Spinal cord (tissue), 10 donors: ENCODE measurements around the gene TSC2. TPM values are rescaled to one million over a fixed set of nuclear protein-coding genes. Genes with fewer than 3 reads are reported as not detected.

ENCODE experiments used
- DNase-seq, 6 donors: peaks; one replicate each; pipeline versions ENCODE4 v3.0.0 to v3.0.0-alpha.2; 2013 to 2015; ENCODE audit warnings: low spot score in 6 of 6, low read depth in 4 of 6
- H3K27ac ChIP-seq: one replicate; pipeline ENCODE4 v1.5.1; 2013; ENCODE audit warnings: low read depth, low read length, control low read depth
- H3K27me3 ChIP-seq: one replicate; pipeline ENCODE4 v1.6.1; 2013; ENCODE audit warnings: low read length; ENCODE audit not compliant: control insufficient read depth, insufficient read depth
- H3K36me3 ChIP-seq: one replicate; pipeline ENCODE4 v1.6.1; 2013; ENCODE audit warnings: low read length; ENCODE audit not compliant: control insufficient read depth, insufficient read depth
- H3K4me1 ChIP-seq: one replicate; pipeline ENCODE4 v1.6.1; 2013; ENCODE audit warnings: low read length; ENCODE audit not compliant: control insufficient read depth, insufficient read depth
- H3K4me3 ChIP-seq: one replicate; pipeline ENCODE4 v1.5.1; 2013; ENCODE audit warnings: low read depth, low read length, control low read depth
- H3K9me3 ChIP-seq: one replicate; pipeline ENCODE4 v1.6.1; 2013; ENCODE audit warnings: low read length; ENCODE audit not compliant: control insufficient read depth, insufficient read depth
- WGBS: methylation state at CpG from one replicate; pipeline ENCODE4 v1.1.5; 2013; ENCODE audit warnings: missing lambda C conversion rate; ENCODE audit not compliant: insufficient coverage; 5-methylcytosine and 5-hydroxymethylcytosine counted together
- long read RNA-seq, 4 donors: transcript quantifications; one replicate each; lab custom pipeline, GENCODE V29; 2026
- polyA plus RNA-seq, 2 donors: library from polyadenylated mRNA; unstranded; fragments of 120-200 nt; gene quantifications; one replicate each; pipeline ENCODE4 v1.2.1, GENCODE V29; 2013; ENCODE audit not compliant: insufficient read length in 2 of 2
- total RNA-seq, 2 donors: library from RNA; depleted of rRNA in 1 of 2; stranded (reverse); fragments of 120-200 nt in 1 of 2; fragments of >200 nt in 1 of 2; gene quantifications; one replicate each; pipeline versions ENCODE4 v1.2.3 to v1.2.4, GENCODE V29; 2013 to 2014
- donor health status: healthy.

The TSC2 gene
- total RNA-seq (10 to 100 TPM; 39.6 to 65.8 TPM), polyA plus RNA-seq (100 to 1,000 TPM; 168 to 231 TPM)
- long read RNA-seq, donor 1, full-length matches to known transcripts, result 10 of 10 reads
- long read RNA-seq, donor 1, partial matches to known transcripts, result 0 of 10 reads
- long read RNA-seq, donor 1, other reads (novel, unspliced or antisense), result 0 of 10 reads
- long read RNA-seq, donor 2, full-length matches to known transcripts, result 5 of 5 reads
- long read RNA-seq, donor 2, partial matches to known transcripts, result 0 of 5 reads
- long read RNA-seq, donor 2, other reads (novel, unspliced or antisense), result 0 of 5 reads
- long read RNA-seq, donor 3, partial matches to known transcripts, result 0 of 6 reads
- long read RNA-seq, donor 3, other reads (novel, unspliced or antisense), result 0 of 6 reads
- long read RNA-seq, donor 4, transcript TSC2-226 (10 exons, 3,388 nt), result major isoform, 5 of 14 reads
- long read RNA-seq, donor 4, partial matches to known transcripts, result 5 of 14 reads
- long read RNA-seq, donor 4, other reads (novel, unspliced or antisense), result 0 of 14 reads

DNA sequence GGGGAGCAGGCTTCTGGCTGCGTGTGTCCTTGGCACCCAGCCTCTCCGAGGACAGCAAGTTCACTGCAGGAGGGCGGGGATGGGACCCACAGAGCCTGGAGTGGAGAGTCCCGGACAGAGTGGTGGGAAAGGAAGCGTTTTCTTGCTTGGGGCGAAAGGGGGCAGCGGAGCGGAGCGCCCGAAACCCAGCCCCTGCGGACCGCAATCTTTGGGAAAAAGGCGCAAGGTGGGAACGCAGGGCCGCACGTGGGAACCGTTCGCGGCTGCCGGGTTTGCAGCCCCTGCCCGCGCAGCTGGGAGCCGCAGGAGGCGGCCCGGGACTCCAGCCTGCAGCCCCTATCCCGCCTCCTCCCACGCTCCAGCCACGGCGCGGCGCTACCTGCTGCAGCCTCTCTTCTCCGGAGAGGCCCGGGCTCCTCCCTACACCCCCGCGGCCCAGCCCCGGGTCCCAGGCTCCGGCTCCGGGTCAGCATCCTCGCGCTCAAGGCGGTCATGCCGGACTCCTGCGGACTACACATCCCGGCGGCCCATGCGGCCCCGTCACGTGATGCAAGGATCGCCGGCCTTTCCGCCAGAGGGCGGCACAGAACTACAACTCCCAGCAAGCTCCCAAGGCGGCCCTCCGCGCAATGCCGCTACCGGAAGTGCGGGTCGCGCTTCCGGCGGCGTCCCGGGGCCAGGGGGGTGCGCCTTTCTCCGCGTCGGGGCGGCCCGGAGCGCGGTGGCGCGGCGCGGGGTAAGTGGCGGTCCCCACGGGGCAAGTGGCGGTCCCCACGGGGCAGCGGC, at the start of gene TSC2, which contains the start of gene NTHL1:
Gene TSC2, plus strand, starts transcription at position 656 of the 786 bp plus-strand sequence. CDS start 631 bp downstream, outside the sequence.
Gene NTHL1, minus strand, starts transcription at position 505 of the 786 bp plus-strand sequence. Its CDS starts 11 bp downstream, at position 494.
- Histone ChIP-seq H3K27ac (peak within 1 kb of the TSS; percentile 4), H3K36me3 (peaks cover 61% of the 10 kb centered on the region), H3K4me3 (peak within 1 kb of the TSS; percentile 75), H3K4me1 (peaks cover 39% of the 10 kb centered on the region), H3K9me3 (no peaks in the 10 kb centered on the region), H3K27me3 (no peaks in the 10 kb centered on the region)
- WGBS, result under 1% methylated on average over 80 of the region's 81 CpGs
- DNase-seq, result peak; percentile 88 to 98 (median 92)

- no peaks in the 10 kb centered on the region for H3K9me3 ChIP-seq
- no peaks in the 10 kb centered on the region for H3K27me3 ChIP-seq
- H3K36me3 ChIP-seq, result peaks cover 85% of the 10 kb centered on the region
- 93% methylated on average over 26 of the region's 27 CpGs for WGBS
- no peak overlapping the region for H3K4me3 ChIP-seq
- H3K4me1 ChIP-seq, result peaks cover 6% of the 10 kb centered on the region
- H3K27ac ChIP-seq, result no peak overlapping the region
- no peak for DNase-seq
Measured at GRCh38 chr16:1998360-1998835, 49.4 kb upstream of the TSC2 start.

DNA sequence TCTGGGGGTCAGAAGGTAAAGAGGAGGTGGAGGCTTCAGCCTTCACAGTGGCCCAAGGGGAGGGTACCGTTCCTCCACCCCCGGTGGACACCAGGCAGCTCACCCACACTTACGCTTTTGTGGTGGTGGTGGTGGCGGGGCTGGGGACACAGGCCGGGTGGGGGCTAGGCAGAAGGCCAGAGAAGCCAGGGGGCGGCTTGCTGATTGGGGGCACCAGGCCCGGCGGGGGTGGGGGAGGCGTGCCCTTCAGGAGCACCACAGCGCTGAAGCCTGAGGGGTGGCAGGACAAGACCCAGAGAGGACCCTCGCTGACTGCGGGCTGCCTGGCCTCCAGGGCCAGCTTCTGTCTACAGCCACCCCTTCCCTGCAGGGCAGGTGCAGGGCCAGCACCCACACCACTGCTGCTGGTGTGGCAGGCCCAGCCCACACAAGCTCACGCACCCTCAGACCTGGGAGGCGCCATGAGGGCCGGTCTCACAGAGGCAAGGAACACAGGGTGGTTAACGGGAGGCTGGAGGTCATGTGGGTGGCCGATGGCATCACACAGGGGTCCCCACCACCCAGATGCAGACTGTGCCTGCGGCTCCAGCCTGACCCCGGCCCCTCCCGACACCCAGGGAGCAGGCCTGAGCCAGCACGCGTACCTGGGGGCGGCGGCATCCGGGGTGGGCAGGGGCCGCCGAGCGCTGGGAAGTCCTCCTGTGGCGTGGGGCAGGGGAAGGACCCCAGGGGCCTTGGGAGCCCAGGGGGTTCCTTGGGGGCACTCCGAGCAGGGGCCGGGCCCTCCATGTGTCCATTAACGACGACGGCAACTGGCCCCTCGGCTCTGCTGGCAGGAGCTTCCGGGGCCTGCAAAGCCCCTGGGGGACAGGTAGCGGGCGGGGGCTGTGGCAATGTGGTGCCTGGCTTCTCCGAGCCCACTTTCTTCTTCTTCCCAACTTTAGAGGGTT, 48.7 kb upstream of the TSC2 start:
- Histone ChIP-seq H3K36me3 (peaks cover 87% of the 10 kb centered on the region), H3K27me3 (no peaks in the 10 kb centered on the region), H3K9me3 (no peaks in the 10 kb centered on the region), H3K27ac (no peak overlapping the region), H3K4me3 (no peak overlapping the region), H3K4me1 (peaks cover 13% of the 10 kb centered on the region)
- no peak for DNase-seq
- 93% methylated on average over 34 of the region's 39 CpGs for WGBS

GRCh38 chr16:1999866-2000514, 47.8 kb upstream of the TSC2 start:
- Histone ChIP-seq H3K9me3 (no peaks in the 10 kb centered on the region), H3K4me1 (peaks cover 21% of the 10 kb centered on the region), H3K4me3 (no peak overlapping the region), H3K27me3 (no peaks in the 10 kb centered on the region), H3K36me3 (peaks cover 94% of the 10 kb centered on the region), H3K27ac (no peak overlapping the region)
- no peak for DNase-seq
- WGBS, result 92% methylated on average over 24 of the region's 28 CpGs

GRCh38 chr16:2001035-2001434, 46.8 kb upstream of the TSC2 start:
- no peak overlapping the region for H3K27ac ChIP-seq
- H3K9me3 ChIP-seq, result no peaks in the 10 kb centered on the region
- peaks cover 99% of the 10 kb centered on the region for H3K36me3 ChIP-seq
- no peak overlapping the region for H3K4me3 ChIP-seq
- no peaks in the 10 kb centered on the region for H3K27me3 ChIP-seq
- 93% methylated on average over 11 of the region's 19 CpGs for WGBS
- H3K4me1 ChIP-seq, result peaks cover 32% of the 10 kb centered on the region
- DNase-seq, result no peak

- Histone ChIP-seq H3K27me3 (no peaks in the 10 kb centered on the region), H3K4me3 (no peak overlapping the region), H3K4me1 (peaks cover 37% of the 10 kb centered on the region), H3K9me3 (no peaks in the 10 kb centered on the region), H3K27ac (no peak overlapping the region), H3K36me3 (peaks cover 99% of the 10 kb centered on the region)
- WGBS, result 95% methylated on average over 53 of the region's 53 CpGs
- no peak for DNase-seq
Measured at GRCh38 chr16:2001456-2002355, 46.1 kb upstream of the TSC2 start.

DNA sequence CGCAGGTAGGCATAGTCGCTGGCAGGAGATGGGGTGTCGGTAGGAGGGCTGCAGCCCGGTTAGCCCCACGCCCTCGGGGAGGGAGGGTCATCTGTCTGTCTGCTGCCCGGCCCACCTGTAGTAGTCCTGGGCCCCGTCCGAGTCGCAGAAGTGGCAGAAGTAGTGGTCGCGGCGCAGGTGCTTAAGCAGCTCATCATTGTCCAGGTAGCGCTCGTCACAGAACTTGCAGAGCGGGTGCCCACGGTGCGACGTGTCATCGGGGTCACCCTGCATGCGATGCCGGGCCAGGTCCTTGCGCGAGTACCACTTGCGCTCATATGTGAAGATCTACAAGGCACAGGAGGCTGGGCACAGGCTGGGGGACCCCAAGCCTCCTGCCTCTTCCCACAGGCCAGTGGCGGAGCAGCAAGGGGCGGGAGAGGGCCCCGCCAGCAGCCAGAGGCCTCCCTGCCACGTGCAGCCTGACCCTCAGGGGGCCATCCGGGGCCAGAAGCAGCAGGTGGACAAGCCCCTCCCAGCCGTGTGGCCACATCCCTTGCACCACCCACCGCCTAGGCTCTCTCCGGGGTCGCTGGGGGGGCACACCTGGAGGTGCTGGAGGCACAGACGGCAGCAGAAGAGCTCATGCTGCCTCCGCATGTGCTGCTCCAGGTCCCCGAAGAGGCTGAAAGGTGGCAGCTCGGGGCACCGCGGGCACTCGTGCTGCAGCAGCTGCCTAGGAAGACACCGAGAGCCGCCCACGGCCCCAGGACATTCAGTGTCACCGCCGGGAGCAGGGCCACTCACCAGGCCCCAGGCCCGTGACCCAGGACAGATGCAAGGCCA, 45.2 kb upstream of the TSC2 start:
- no peaks in the 10 kb centered on the region for H3K27me3 ChIP-seq
- peaks cover 100% of the 10 kb centered on the region for H3K36me3 ChIP-seq
- H3K4me1 ChIP-seq, result peaks cover 46% of the 10 kb centered on the region
- DNase-seq, result no peak
- no peak overlapping the region for H3K27ac ChIP-seq
- H3K4me3 ChIP-seq, result no peak overlapping the region
- WGBS, result 90% methylated on average over 47 of the region's 47 CpGs
- H3K9me3 ChIP-seq, result no peaks in the 10 kb centered on the region
